ENCODE results near the gene PRIM1.

DNA sequence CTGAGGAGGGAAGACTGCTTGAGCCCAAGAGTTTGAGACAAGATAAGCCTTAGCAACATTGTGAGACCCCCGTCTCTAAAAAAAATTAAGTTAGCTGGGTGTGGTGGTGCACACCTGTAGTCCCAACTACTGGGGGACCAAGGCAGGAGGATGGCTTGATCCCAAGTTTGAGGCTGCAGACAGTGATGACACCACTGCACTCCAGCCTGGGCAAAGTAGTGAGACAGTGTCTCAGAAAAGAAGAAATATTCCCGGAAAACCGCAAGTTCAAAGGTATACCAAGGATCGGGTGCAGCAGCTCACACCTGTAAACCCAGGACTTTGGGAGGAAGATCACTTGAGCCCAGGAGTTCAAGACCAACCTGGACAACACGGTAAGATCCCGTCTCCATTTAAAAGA is 69.8 kb downstream of the PRIM1 start:
- TF ChIP-seq, protein P1, sequence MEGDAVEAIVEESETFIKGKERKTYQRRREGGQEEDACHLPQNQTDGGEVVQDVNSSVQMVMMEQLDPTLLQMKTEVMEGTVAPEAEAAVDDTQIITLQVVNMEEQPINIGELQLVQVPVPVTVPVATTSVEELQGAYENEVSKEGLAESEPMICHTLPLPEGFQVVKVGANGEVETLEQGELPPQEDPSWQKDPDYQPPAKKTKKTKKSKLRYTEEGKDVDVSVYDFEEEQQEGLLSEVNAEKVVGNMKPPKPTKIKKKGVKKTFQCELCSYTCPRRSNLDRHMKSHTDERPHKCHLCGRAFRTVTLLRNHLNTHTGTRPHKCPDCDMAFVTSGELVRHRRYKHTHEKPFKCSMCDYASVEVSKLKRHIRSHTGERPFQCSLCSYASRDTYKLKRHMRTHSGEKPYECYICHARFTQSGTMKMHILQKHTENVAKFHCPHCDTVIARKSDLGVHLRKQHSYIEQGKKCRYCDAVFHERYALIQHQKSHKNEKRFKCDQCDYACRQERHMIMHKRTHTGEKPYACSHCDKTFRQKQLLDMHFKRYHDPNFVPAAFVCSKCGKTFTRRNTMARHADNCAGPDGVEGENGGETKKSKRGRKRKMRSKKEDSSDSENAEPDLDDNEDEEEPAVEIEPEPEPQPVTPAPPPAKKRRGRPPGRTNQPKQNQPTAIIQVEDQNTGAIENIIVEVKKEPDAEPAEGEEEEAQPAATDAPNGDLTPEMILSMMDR (IDR thresholded peaks at IDR 0.05), result no peak
- no peak for TF ChIP-seq POLR2A (IDR thresholded peaks at IDR 0.05)
